ENCODE data around the gene TGFB2.
A peak's percentile ranks its signal among the peaks of the same experiment; 100 is the strongest.

Gene TGFB2

GRCh38 chr1:218336328-218336727 is 8.8 kb upstream of the TGFB2 start:
- DNase-seq: no peak

GRCh38 chr1:218339267-218339831 is 5.8 kb upstream of the TGFB2 start:
- DNase-seq: no peak

GRCh38 chr1:218341325-218341724 is 3.8 kb upstream of the TGFB2 start:
- DNase-seq: no peak

GRCh38 chr1:218342091-218342490 is 3.0 kb upstream of the TGFB2 start:
- no peak for DNase-seq

GRCh38 chr1:218345673-218346390 is 696 bp downstream of the TGFB2 start:
- DNase-seq: peak in 4 of 5 donors; percentile 8 to 37 (median 18)

DNA sequence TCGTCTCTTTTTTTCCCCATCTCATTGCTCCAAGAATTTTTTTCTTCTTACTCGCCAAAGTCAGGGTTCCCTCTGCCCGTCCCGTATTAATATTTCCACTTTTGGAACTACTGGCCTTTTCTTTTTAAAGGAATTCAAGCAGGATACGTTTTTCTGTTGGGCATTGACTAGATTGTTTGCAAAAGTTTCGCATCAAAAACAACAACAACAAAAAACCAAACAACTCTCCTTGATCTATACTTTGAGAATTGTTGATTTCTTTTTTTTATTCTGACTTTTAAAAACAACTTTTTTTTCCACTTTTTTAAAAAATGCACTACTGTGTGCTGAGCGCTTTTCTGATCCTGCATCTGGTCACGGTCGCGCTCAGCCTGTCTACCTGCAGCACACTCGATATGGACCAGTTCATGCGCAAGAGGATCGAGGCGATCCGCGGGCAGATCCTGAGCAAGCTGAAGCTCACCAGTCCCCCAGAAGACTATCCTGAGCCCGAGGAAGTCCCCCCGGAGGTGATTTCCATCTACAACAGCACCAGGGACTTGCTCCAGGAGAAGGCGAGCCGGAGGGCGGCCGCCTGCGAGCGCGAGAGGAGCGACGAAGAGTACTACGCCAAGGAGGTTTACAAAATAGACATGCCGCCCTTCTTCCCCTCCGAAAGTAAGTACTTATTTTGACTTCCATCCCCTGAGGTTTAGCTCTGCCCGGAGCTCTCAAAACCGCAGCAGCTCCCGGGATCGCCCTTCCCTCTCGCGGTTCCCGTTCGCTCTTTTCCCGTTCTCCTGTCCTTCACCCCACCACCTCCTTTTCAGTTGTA is 1.5 kb downstream of the TGFB2 start:
- DNase-seq: no peak

- no peak for DNase-seq
Observed at GRCh38 chr1:218347336-218347722, 2.2 kb downstream of the TGFB2 start.

- DNase-seq: no peak
Observed at GRCh38 chr1:218347723-218348627, 2.8 kb downstream of the TGFB2 start.

- no peak for DNase-seq
Observed at GRCh38 chr1:218348628-218349071, 3.5 kb downstream of the TGFB2 start.

DNA sequence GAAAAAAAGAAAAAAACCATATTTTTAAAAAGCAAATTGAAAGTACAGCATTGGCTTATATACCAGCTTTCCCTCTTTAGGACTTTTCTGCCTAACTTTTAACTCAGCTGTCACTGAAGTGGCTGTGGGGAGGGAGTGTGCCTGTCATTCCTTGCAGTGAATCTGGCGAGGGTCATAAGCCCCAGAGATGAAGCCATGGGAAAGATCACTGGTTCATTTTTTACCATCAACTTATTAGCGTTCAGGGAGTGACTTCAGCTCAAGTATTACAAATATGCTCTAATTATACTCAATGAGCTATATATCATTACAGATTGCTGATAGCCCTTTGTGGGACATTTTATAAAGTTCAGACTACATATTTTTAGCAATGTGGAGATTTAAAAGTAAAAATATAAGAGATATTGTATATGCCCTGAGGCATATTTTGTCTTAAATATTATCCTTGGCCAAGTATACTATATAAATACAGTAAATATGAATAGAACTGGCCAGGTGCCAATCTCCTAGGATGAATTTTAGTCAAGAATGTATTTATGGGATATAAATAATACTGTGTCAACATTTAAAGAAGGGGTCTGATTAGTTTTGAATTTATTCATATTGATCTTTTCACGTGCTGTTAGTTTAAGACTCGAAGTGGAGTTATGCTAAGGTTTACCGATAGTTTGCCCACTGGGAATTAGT is 4.4 kb downstream of the TGFB2 start:
- DNase-seq: no peak

- no peak for DNase-seq
Observed at GRCh38 chr1:218350035-218350525, 4.9 kb downstream of the TGFB2 start.

- DNase-seq: no peak
Observed at GRCh38 chr1:218350801-218351266, 5.7 kb downstream of the TGFB2 start.

DNA sequence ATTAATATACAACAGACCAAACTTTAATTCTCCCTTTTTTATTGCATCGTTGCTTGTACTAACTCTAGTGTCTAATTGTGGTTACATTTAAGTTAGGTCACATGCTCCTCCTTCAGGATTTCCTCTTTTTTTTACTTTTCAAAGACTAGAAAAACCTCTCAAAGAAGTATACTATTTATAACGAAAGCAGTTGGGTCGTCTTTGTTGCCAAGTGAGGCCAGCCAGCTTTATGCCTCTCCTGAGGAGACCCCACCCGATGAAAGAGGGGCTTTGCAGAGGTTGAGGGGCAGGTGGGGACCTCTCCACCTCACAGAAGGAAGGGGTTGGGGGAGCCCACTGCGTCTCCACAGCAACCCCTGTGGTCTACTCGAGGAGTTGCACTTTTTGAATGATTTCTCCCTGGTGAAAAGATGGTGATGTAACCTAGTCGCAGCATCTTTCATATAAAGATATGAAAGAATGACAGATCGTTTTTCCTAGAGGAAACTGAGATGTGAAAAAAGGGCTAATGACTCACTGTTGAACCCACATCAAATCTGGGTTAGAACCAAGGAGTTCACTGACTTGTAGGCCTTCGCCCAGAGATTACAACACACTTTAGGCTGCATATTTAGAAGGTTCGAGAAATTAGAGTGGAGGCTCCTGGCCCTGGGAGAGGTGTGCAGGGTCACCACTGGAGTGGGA is 6.4 kb downstream of the TGFB2 start:
- peak in 1 of 5 donors; percentile 8 for DNase-seq

DNA sequence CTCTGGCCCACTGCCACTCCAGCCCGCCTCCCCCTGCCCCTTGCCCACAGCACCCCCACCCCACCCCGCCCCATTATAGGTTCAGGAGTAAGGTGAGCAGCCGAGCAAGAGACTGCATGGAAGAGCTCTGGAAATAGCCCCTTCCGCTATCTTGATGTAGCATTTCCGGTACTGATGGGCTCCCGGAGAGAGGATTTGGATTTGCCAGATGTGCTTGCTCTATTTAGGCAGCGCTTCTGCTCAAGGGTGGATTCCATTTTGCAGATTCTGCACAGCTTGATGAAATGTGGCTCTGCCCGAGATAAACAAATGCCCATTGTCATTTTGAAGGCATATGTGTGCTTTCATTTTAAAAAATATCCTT is 6.9 kb downstream of the TGFB2 start:
- no peak for DNase-seq

- no peak for DNase-seq
Observed at GRCh38 chr1:218353656-218354055, 8.5 kb downstream of the TGFB2 start.

DNA sequence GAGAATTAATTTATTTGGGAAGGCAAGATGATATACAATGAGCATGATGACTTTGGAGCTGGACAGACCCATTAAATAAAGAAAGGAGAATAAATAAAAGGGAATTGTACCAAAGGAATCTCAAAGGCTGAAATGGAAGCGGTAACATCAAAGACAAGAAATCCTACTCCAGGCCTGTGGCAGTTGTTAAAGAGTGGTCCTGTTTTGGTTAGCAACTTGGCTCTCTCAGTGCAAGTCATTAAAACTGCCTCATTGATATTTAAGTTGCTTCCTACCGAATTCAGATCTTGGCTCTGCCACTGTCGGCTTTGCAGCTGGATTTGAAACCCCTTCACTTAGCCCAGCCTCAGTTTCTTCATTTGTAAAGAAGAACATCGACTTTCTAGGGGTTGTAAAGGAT is 10.1 kb downstream of the TGFB2 start:
- no peak for DNase-seq

DNA sequence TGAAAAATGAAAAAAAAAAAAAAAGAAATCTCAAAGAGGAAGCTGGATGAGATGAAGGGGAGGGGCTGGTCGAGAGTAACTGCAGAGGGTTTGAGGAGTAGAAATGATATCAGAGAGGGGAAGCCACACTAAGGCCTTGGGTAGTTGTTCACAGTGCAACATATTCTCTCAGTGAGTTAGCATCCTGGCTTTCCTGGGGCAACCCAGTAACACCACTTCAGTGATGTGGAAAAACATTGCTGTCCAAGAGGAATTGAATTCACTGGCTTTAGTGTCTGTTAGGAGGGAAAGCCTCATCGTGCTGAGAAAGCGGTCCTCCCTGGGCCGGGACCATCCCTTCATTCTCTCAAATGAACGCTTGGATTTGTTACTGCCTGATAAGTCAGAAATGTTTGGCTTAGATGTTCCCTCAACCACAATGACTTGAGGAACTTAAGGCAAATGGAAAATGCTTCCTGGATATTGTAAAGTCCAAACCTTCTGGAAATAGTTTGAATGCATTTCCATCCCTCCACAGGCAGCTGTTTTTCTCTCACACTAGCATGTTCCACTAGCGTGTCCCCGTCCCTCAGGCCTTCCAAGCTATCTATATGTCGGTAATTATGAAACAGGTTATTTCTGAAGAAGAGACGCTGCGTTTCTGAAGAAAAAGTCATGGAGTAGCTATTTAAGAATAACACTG is 12.2 kb downstream of the TGFB2 start:
- no peak for DNase-seq

DNA sequence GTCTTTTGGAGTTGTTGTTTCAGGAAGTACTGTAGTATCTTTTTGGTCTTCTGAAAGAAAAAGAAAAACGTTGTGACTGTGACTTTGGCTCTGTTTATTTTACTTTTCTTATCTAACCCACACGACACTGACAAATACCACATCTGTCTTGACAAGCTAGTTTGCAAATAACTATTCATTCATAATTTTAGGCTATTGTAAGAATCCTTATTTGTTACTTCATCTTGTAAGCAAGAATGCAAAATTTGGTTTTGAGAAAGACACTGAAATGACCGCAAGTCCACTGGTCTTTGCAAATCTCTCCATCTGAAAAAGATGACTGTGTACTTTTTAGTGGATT is 12.7 kb downstream of the TGFB2 start:
- no peak for DNase-seq

DNA sequence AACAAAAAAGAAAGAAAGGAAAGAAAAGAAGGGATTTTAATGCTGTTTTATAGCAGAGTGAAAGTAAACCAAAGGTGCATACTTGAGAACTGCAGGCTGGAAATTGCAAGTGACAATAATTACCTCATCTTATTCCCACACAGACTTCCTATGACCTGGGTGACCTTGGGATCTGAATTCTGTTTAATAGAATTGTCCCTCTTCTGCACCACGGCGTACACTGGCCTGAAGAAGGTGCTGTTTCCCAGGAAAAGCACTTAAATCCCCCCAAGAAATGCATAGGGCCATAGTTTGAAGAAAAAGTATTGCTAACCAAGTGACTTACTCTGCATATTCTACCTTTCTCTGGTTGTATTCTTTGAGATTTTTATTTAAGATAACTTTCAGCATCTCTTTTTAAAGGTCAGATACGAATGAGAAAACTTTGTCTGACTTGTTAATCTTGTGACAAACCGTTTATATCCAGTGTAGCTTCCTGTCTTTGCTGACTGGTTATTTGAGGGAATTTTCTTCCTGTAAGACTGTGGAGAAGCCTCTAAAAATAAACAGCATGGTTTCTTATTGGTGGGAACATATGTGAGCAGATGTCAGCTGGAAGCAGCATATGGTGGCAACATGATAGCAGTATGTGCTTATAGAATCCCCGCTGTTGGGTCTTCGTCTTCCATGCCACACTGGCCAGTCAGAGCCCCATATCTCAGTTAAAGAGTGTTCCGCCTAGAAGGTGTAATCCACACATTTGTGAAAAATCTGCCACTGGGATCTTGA is 16.3 kb downstream of the TGFB2 start:
- no peak for DNase-seq
